Measurements from ENCODE around the gene CUBN.

The CUBN gene

DNA sequence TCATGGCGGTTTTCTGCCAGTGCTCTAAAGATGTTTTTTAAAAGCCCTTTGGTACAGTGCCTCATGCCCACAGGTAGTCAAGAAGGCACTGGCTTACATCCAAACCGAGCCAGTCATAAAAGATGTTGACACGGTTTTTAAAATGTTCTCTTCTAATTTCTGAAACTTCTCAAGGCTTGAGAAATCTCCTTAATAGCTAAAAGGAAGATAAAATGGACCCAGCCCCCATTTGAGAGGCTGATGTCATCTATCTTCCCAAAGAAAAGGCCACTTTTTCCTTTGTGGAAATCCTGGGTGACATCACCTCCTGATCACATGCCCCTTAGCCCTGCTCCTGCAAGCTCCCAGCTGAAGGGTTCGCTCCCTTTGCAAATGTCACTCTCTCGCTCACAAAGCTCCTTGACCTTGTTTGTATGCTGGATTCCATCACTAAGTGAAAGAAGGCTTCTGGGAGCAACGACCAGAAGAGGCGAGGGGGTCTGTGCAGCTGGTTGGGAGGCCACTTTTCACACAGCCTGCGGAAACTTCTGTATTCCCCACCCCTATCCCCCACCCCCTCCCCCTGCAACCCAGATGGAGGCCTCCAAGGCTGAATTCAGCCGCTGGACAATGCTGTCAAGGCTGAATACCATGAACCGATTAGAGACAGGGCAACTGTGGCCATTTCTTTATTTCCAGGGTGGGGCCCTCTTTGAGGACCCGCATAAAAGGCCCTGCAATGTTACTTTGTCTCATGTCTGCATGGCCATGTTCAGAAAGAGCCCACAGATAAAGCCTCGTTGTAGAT lies 122.8 kb downstream of the CUBN start:
- no peak for DNase-seq

DNA sequence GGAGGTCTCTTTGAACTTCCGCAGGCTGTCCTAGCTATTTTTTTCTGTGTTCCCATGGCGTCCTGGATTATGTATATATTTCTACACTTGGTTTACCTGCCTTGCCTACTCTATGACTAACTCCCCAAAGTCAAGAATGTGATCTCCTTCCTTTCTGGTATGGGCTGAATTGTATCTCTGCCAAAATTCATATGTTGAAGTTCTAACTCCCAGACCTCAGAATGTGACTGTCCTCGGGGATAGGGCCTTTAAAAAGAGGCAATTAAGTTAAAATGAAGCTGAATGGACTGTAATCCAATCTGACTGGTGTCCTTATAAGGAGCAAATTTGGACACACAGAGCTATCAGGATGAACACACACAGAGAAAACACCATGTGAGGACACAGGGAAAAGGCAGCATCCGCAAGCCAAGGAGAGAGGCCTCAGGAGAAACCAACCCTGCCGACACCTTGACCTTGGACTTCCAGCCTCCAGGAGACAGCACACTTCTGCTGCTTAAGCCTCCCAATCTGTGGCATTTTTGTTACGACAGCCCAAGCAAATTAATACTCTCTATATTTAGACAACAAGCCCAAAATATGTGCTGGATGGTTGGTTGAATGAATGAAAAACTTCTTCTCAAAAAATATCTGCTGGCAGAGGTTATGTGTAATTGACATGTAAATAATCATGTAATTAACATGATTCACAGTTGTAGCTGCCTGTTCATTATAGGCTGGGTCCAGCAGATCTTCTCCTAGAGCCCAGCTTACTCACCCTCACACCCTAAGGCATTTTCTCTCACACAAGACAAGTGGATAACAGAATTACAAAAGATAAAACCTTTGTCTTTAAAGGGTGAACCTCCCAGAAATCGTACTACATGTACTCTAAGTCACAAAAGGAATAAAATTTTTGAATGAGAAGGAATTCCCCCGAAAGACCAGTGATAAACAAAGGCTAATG lies 123.7 kb downstream of the CUBN start:
- no peak for DNase-seq

DNA sequence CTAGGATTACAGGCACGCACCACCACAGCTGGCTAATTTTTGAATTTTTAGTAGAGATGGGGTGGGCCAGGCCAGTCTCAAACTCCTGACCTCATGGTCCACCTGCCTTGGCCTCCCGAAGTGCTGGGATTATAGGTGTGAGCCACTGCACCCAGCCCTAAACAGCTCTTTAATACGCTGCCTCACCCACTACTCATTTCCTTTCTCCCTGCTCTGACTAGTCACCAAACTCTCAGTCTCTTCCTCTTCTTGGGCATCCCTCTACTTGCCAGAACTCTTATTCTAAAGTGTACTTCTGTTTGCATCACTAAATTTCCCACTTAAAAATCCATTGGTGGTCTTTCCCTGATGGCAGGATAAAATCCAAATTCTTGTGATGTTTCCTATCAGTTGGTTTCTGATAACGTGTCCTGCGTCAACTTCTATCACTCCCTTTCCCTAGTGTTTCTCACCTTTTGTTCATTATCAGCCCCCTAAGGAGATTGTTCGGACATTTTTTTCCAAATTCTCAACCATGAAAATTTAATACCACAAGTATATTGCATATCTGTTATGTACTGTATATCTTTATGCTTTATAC lies 124.7 kb downstream of the CUBN start:
- no peak for DNase-seq

DNA sequence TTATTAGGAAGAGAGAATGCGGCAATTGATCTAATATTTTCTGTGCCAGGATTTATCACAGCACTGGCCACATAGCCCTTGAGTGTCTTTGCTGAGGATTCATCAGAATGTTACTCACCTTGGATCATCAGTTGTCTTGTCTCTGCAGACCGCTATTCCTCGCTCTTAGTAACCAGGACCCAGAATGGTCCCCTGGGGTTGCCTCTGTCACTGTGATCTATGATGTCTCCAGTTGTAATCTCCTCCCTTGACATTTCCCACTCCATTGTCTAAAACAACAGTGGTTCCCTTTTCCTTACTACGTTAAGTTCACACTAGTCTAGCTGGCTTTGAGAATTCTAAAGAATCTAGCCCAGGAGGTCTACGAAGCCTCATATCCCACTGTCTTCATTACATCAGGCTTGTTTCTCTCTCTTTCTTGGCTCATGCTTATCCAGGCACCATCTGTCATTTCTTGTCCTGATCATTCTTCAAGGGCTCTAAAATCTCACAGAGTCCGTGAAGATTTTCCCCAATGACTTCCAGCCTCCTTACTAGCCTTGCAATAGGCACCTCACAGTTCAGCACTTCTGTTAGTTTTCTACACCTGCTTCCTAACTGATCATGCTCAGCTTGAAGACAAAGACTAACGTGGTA lies 125.8 kb downstream of the CUBN start:
- no peak for DNase-seq

DNA sequence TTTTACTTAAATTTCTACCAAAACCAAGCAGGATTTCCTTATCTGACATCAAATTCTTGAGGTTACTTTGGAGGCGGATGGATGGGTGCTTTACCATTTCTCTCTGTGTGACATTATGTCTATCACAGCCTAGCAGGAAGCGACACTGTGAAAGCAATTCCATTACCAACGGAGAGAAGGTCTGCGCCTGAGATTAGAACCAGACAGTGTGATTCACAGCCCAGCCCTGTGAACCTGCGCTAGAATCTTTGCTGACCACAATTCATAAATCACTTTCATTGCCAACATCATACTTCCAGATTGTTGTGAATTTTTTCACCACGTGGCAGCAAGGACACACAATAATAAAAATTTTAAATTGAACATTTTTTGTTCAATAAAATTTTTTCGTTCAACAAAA lies 126.5 kb downstream of the CUBN start:
- peak; percentile 82 for DNase-seq

DNA sequence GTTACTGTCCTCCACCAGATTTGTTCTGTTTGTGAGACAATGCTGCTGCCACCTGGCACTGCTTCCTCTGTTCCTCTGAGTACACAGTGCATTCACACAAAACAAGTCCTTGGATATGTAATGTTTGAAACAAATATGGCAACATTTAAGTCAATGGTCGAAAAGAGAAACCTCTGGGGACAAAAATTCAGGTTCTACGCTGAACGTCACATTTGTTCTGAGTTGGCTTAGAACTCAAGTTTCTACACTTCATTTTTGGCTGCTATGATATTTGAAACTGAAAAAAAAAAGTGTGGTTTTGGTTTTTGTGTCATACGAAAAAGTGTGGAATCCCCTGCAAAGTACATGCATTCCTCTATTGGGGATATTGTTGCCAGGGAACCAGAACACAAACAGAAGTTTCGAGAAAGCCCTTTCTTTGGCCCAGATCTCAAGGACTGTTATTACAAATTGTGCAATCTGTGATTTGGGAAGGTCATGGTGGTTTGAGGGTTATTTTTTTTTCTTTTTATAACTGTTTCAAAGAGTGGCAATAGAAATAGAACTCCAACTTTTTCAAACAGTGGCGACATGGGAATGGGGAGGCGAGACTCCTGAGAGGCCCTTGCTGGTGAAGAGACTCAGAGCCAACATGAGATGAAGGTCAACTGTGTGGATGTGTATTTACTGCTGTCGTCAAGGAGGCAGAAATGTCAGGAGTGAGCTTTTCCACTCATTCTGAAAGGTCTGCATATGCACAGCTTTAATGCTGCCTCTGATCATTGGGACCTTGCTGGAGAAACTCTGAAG lies 127.5 kb downstream of the CUBN start:
- peak; percentile 79 for DNase-seq

DNA sequence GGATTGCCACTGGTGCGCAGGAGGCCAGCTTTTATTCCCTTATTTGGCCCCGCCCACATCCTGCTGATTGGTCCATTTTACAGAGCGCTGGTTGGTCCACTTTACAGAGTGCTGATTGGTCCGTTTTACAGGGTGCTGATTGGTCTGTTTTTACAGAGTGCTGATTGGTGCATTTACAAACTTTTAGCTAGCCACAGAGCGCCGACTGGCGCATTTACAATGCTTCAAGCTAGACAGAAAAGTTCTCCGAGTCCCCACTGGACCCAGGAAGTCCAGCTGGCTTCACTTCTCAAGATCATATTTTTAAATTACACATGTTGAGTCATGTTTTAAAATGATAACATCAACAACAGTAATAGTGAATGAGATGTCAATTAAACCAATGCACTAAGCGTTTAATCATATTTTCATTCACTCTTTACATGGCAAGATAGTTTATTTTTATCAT lies 128.3 kb downstream of the CUBN start:
- peak; percentile 16 for DNase-seq

DNA sequence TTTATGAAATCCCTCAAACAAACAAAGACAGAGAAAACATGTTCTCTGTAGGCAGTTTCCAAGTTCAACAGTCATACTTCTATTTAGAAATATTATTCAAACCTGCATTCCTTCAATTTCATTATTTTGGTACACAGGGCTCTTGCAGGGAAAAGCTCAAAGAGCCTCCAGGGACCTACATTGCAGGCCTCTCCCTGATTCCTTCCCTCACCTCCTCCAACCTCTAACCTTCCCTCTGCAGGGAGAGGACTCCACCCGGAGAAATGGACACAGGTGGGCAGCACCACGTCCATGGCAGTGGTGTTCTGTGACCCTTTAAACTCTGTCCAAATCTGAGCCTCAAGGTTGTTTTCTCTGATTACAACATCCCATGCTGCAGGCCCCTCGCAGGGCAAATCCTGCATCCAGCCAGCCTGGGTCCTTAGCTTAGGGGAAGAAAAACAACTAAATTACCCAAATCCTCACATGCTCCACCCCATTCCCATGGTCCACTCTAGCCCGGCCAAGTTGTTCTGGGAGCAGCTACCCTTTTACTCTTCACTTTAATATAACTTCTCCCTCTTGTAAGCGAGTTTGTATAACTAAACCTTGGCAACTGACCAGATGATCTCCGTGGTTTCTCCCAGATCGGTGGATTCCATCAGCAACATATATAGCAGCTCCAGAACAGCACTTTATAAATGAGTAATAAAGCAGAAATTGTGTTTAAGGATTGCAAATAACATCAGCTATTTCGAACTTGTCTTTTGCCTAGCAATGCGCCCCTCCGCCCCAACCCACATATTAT lies 129.8 kb downstream of the CUBN start:
- no peak for DNase-seq

DNA sequence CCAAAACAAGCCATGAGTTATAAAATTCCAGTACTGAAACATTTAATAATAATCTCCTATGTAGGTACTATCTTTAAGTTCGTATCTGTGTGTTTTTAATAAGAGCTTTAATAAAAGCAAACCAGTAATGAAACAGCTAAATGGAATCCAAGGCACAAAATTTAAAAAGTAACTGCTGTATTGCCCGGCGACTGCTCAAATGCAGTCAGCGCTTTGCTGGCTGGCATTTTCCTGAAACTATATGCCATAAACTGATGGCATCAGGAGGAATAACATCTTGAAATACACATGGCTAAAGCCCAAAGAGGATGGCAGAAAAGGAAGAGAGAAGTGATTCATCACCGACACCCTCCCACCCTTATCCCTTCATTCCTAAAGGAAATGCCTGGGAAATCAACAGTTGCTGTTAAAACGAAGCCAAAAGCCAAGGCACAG lies 133.1 kb downstream of the CUBN start:
- DNase-seq = no peak

DNA sequence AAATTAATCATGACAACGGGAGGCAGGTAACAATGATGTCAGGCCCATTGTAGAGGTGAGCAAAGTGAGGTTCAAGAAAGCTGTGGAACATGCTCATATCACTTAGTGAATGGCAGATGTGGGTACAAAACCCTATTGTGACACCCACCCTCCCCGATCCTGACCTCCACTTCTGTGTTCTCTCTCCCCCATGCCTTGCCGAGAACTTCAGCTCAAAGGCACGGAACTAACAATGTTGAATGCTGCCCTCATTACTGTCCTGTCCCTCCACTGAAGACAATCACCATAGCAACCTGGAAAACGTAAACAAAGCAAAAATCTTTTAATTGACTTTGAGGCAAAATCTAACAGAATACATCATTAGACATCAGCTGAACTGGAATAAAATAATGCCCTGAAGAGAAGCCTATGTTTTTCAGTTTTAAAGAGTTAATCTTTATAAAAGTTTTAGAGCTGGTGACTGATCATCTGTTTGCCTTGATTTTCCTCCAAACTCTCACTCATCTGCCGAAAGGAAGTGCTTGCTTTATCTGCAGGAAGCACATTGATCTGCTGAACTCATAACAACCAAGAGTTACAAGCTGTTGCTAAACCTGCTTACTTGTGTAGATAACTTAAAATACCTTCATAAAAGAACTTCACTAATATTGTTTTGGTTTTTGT lies 133.6 kb downstream of the CUBN start:
- DNase-seq = peak; percentile 44

DNA sequence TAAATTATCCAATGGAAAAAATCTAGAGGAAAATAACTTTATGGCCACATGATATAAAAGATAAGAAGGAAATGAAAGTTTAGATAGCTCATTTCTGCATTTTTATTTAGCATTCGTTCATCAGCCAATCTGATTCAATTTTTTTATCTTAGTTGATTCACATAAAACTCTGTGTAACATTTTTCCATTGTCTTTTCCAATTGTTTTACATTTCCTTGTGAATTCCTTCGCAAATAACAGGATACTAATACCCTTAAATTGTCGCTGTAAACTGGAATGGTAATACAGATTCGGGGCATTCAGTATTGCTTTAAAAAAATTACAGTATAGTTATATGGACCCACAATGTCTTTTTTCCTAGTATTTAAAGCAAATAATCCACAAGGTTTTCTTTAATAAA lies 136.4 kb downstream of the CUBN start:
- DNase-seq = no peak

DNA sequence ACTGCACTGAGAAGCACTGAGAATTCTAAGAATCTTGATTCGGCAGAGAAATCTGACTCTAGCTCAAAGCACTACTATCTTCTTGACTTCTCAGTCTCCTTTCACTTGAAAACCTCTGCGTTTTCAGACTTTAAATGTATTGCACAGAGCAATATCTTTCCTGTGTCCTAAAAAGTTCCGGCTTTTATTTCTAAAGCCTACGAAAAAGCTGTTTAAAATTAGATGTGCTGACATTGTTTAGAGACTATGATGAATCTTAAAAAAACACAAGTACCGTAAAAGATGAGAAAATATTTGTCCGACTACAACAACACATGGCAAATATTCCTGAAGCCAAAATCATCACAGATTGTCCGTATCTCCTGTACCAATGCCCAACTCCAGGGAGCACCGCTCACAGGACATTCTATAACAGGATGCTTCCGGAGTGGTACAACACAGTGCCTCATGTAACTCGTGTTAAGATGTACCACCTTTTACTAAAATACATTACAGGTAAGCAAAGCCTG lies 136.9 kb downstream of the CUBN start:
- DNase-seq = no peak

DNA sequence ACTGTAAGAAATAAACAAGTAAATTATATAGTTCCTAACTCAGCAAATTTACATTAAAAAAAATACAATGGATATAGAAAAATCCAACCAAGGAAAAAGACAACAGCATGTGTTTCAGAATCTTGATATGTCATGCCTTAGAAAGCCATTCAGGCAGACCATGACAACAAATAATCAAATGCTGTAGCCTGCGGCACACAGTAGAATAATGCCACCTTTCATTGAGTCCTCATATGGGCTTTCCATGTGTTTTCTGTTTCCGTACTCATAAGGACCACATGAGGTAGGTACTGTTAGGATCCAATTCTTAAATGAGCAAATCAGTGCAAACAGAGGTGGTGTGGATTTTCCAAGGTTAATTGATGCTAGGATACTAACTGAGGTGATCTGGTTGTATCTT lies 138.6 kb downstream of the CUBN start:
- no peak for DNase-seq

DNA sequence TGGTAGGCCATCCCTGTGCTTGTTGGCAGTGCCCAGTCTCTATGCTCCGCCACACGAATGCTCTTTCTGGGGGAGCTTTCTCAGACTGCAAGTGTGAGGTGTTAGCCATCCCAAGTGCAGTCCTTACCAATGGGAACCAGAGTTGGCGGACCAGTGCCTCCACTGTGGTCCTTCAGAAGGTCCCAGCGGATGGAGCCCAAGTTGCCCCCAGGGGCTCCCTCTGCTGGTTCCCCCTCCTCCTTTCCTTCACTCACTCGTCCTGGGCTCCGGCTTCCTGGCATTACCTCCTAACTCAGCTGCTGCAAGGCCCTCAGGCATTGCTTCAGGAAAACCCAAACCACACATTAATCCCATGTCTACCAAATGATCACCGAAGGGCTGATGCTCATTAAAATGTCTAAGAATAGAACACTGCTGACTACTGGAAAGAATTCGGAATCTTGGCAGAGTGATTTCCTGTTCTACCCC lies 139.8 kb downstream of the CUBN start:
- DNase-seq = no peak

DNA sequence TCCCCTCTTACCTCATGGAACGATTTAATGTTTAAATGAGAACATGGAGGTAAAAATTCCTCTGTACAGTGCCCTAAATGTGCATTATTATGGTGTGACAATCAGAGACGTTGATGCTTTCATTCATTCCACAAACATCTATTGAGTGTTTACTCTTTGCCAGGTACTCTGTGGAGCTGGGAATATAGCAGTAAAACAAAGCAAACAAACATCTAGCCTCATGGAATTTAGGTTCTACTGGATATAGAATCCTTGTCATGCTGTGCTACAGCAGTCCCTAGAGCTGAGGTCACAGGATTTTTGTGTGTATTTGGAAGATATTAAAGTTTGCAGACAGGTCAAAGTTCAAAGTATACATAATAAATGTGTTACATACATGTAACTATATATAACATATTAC lies 140.7 kb downstream of the CUBN start:
- no peak for DNase-seq

DNA sequence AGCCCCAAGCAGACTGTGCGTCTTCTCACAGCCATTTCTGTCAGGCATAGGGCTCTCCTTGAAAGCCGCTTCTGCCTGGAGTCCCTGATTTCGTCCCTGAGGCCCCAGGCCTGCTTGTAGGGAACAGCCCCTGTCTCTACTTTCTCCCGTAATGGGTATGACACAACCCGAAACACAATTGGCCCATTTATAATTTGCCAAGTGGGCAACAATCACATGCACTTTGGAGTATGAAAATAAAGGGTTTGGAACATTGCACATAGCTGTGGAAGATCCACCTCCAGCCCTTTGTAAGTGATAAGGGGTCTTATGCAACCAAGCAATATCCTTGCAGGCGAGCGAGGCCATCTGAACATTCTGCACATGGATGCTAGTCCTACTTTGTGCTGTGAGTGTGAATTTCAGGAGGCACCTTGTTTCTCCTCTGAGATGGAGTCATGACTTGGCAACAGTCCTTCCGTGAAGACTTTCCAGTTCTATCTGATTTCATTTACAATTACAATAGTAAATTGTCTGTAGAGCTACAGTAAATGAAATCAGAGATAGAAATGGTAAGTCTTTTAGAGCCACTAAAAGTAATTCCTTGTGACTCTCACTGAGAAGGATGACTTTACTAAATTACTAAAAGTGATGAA lies 141.5 kb downstream of the CUBN start:
- DNase-seq = no peak

DNA sequence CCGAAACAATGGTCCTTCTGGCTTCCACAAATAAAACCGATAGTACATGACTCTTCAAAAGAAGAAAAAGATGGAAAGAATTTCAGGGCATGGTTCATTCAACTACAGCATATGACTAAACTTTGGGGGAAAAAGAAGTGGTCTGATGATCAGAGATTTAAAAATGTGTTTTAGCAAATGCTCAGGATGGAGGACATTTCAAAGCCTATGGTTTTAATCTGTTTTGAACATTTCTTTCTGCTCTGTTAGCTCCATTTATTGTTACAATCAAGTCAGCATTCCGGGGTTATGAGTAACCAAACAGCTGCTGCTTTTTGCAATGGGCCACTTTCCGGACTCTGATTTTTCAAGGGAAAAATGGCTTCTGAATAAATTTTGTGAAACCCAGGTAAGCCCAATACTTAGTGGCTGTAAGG lies 142.4 kb downstream of the CUBN start:
- no peak for DNase-seq

DNA sequence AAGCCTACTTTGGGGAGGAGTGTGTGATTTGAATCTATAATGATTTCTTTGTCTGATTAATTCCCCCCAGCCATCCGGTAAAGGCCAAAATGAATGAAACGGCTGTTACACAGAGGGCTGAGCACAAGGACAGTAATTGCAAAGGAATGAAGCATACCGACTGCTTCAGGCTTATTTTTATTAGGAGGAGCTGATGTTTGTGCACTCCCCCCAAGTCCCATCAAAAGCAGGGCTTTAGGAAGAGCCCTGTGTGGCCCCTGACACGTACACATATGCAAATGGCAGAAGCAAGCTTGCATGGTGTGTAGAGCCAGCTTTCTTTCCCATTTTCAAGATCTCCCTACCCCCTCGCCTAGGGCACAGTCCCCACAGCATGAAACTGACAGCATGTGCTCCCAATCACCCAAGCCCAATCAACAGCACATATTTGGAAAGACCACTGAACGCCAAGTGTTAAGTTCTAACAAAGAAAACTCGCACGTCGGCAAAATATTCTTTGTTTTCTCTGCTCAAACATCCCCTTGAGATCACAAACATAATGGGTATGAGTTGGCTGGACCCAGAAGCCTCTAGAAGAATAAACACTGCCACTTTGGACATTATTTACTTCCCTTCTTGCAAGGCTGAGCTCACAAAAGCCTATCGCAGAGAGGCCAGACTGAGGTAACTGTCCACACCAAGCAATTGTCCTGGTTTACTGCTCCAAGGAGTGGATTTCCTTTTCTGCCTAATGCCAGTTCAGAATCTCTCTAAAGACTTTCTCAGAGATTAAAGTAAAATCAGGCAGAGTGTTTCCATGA lies 143.0 kb downstream of the CUBN start:
- DNase-seq = no peak

DNA sequence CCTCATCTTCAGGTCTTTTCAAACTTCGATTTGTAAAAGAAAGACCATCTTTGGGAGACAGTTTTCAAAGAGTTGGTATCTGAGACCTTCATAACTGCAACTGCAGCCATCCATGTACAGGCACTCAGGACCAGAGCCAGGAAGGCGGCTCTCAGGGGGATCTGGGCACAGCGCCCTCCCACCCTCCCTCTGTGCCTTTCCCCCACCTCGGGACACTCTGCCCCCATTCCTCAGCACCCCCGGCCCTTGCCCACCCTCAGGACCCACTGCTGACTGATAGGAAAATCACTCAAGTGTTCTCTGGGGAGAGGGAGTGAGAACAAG lies 143.6 kb downstream of the CUBN start:
- no peak for DNase-seq
